Glomerular endothelial cell (primary cell): ENCODE data around the gene TSPAN1. TPM values are rescaled to one million over a fixed set of nuclear protein-coding genes. Genes with fewer than 3 reads are reported as not detected.

Experiments used
- DNase-seq: peaks from one replicate; pipeline ENCODE4 v3.0.0-alpha.2; 2011; ENCODE audit warnings: low read depth, low spot score; ENCODE audit errors: extremely low read depth
- total RNA-seq: library from RNA; depleted of rRNA; stranded (reverse); fragments of >200 nt; gene quantifications from 2 replicates; pipeline ENCODE4 v1.2.3, GENCODE V29; 2015

Gene TSPAN1
- total RNA-seq, 1 donor from 2014 or later: 2.3 TPM

DNA sequence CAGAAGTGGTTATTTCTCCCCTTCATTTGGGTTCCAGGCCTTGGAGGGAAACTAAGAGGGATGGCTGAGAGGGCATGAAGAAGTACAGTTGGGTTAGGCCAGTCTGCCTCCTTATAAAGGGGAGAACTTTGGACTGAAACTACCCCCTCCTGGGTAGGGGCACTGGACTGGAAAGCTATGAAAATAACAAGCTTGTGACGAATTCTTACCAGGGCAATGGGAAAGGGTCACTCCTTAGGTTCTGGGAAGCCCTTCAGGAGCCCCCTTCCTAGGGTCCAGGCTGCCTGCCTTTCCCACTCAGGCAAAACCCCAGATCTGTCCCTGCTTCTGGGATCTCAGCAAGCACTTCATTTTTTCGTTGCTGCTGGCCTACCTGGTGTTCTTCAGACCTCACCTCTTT, 11.2 kb downstream of the TSPAN1 start:
- no peak for DNase-seq

GRCh38 chr1:46187106-46187869, 12.4 kb downstream of the TSPAN1 start:
- no peak for DNase-seq

- no peak for DNase-seq
Measured at GRCh38 chr1:46188295-46189030, 13.6 kb downstream of the TSPAN1 start.

- no peak for DNase-seq
Measured at GRCh38 chr1:46190539-46190938, 15.7 kb downstream of the TSPAN1 start.

- no peak for DNase-seq
Measured at GRCh38 chr1:46191033-46191701, 16.3 kb downstream of the TSPAN1 start.

GRCh38 chr1:46192171-46192570, 17.3 kb downstream of the TSPAN1 start:
- no peak for DNase-seq

GRCh38 chr1:46193285-46193684, 18.4 kb downstream of the TSPAN1 start:
- DNase-seq: no peak

DNA sequence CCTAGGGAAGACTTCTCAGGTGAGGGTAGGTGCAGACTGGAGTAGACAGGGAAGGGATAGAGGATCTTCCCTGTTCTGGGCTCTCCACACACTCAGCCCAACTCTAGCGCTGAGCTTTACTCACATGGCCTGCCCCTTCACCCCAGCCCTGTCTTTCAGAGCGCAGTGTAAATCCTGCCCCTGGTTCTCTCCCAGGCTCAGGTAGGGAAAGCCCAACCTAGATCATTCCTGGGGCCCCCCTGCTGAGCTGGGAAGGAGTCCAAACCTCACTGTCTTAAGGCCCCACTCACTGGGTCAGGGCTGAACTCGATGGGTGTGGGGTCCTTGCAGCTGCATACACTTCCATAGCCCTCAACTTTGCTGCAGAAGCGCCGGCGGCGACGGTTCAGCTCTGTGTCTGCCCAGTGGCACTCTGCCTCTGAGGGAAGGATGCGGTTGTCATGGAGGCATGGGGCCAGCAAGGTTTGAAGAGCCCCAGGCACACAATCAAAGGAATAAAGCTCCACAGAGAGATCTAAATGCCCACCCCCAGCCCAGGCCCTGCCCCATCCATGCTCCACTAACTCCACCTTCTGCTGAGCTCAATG, 19.2 kb downstream of the TSPAN1 start:
- no peak for DNase-seq

DNA sequence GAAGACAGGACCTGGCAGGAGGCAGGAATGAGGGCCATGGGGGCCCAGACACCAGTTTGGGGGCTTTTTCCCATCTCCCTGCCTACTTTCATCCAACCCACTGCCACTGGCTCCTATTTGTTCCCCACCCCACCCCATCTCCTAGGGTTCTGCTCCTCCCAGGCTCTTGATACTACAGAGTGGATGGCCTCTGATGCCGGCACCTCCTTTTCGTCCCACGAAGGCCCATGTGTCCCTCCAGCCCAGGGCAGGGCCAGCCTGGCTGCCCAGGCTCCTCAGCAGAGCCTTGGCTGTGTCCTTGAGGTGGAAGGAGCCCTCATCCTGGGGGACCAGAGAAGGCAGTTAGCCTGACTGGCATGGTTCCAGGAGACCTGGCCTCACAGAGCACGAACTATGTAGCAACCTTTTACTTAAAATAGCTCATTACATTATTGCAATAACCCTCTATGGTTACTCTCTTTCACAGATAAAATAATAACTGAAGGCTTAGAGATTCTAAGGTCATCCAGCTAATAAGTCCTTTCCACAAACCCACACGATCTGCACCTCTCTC, 19.8 kb downstream of the TSPAN1 start:
- no peak for DNase-seq

- DNase-seq: no peak
Measured at GRCh38 chr1:46196609-46197008, 21.7 kb downstream of the TSPAN1 start.

DNA sequence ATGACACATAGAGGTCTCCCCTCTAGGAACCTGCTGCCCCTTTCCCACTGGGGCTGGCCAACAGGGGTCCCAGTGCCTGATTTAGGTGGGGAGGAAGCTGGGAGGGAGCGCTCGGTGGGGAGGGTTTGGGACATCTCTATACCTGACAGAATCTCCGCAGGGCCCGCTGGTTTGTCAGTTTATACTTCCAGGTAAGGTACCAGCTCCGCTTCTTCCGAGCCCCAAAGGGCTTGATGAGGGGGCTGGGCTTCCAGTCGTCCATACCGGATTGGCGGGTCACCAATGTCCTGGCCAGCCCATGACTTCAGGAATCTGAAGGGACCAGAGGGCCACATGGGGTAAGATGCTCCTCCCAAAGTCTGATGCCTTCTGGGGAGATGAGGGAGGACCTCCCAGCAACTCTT, 22.7 kb downstream of the TSPAN1 start:
- DNase-seq: no peak

- no peak for DNase-seq
Measured at GRCh38 chr1:46197964-46198811, 23.3 kb downstream of the TSPAN1 start, which contains the start of gene POMGNT1. TSS of gene POMGNT1 (minus strand) at chr1:46198434. CDS start at chr1:46197821, 613 bp downstream.

DNA sequence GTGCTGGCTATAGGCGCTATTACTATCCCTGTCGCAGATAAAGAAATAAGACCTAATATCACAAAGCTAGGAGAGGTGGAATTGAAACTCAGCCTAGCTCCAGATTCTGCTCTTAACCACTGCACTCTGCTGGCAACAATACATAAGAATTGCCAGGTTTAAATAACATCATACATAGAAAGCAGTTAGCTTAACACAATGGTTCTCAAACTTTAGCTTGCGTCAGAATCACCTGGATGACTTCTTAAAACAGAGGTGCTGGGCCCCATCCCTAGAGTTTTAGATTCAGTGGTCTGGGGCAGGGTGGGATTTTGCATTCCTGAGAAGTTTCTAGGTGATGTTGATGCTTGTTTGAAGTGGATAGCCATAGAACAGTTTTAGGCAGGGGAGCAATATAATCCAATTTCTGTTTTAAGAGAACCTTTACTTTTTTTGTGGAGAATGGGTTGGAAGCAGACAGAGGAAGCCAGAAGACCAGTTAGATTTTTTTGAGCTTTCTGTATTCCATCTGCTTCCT, 24.4 kb downstream of the TSPAN1 start:
- no peak for DNase-seq

DNA sequence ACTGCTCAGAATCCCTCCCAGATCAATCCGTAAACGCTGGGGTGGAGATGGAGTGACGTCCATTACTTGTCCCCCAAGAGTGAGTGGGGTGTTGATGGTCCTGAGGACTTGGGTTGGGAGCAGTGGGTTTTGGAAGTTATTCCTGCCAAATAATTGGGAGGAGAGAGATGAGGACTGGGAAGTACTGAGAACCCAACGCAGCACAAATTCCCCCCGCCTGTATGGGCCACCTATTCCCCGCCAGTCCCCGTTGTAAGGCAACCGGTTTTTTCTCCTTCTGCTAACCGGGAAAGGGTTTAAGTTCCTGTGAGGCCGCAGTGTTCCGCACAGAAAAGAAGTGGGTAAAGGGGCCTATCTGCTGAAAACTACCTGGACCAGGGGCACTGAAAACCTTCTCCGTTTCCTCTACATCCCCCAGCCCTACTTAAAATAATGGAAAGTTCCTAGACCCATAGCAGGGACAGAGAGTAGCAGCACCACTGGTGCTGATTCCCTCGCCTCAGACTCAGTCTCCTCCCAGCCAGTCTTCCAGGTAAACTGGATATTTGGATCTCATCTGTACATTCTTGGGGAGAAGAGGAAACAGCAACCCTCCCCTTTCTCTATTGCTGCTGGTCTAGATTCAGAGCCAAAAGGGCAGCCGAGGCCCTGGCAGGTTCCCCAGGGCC, 29.0 kb downstream of the TSPAN1 start:
- no peak for DNase-seq

DNA sequence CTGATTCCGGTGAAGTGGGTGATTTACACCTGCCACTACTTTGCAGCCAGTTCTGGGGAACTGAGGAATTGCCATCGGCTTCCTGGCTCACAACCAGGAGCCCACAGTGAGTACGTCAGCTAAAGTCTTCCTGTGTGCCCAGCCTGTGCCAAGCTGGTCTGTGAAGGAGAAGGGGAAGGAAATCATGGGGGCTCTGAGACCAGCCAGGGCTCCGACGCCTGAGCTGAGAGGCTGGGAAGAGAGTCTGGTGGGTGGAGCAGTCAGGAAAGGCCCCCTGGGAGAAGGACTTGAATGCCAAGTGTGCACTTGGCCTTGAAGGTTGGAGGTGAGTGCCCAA, 29.5 kb downstream of the TSPAN1 start:
- no peak for DNase-seq

GRCh38 chr1:46205141-46205540, 30.3 kb downstream of the TSPAN1 start:
- DNase-seq: no peak

- no peak for DNase-seq
Measured at GRCh38 chr1:46205791-46206190, 30.9 kb downstream of the TSPAN1 start.

- DNase-seq: no peak
Measured at GRCh38 chr1:46206399-46206798, 31.5 kb downstream of the TSPAN1 start.

- no peak for DNase-seq
Measured at GRCh38 chr1:46210561-46210960, 35.7 kb downstream of the TSPAN1 start.
